GM21528 (cell line): Measurements from ENCODE around the gene CHST11.

ENCODE experiments used
- ATAC-seq: cut with Tn5 transposase; IDR thresholded peaks from one replicate; pipeline ENCODE4 v1.9.1; 2021; ENCODE audit warnings: mild to moderate bottlenecking, moderate library complexity; ENCODE audit not compliant: unreplicated experiment, low FRiP score

Gene CHST11

GRCh38 chr12:104638218-104638850, 181.6 kb downstream of the CHST11 start:
- no peak for ATAC-seq

GRCh38 chr12:104638851-104639240, 182.1 kb downstream of the CHST11 start:
- no peak for ATAC-seq

GRCh38 chr12:104640956-104641355, 184.2 kb downstream of the CHST11 start:
- ATAC-seq, result no peak

GRCh38 chr12:104641862-104642261, 185.1 kb downstream of the CHST11 start:
- ATAC-seq, result peak; percentile 92

- ATAC-seq, result no peak
These were observed 186.5 kb downstream of the CHST11 start for GRCh38 chr12:104643093-104643818.

- ATAC-seq, result no peak
These were observed 187.3 kb downstream of the CHST11 start for GRCh38 chr12:104643819-104644669.

GRCh38 chr12:104648756-104649155, 192.0 kb downstream of the CHST11 start:
- no peak for ATAC-seq

GRCh38 chr12:104649217-104649824, 192.6 kb downstream of the CHST11 start:
- no peak for ATAC-seq

GRCh38 chr12:104649921-104650320, 193.2 kb downstream of the CHST11 start:
- no peak for ATAC-seq

- no peak for ATAC-seq
These were observed 193.8 kb downstream of the CHST11 start for GRCh38 chr12:104650541-104650940.

GRCh38 chr12:104651811-104652210, 195.1 kb downstream of the CHST11 start:
- ATAC-seq, result no peak

- no peak for ATAC-seq
These were observed 195.6 kb downstream of the CHST11 start for GRCh38 chr12:104652358-104652757.

GRCh38 chr12:104652910-104653309, 196.2 kb downstream of the CHST11 start:
- no peak for ATAC-seq

GRCh38 chr12:104653730-104654664, 197.2 kb downstream of the CHST11 start:
- ATAC-seq, result no peak

GRCh38 chr12:104654665-104655609, 198.2 kb downstream of the CHST11 start:
- ATAC-seq, result no peak

- ATAC-seq, result no peak
These were observed 199.6 kb downstream of the CHST11 start for GRCh38 chr12:104656383-104656782.

- ATAC-seq, result no peak
These were observed 200.2 kb downstream of the CHST11 start for GRCh38 chr12:104656921-104657320.

GRCh38 chr12:104657726-104658484, 201.2 kb downstream of the CHST11 start:
- no peak for ATAC-seq
